Type B pancreatic cell (in vitro differentiated cells): ENCODE results near the gene RAP1GAP2. TPM values are rescaled to one million over a fixed set of nuclear protein-coding genes. Genes with fewer than 3 reads are reported as not detected.

Source experiments
- DNase-seq: peaks from one replicate; pipeline ENCODE4 v3.0.0; 2021; ENCODE audit warnings: mixed read lengths; ENCODE audit not compliant: unreplicated experiment; ENCODE audit errors: extremely low spot score
- H3K27ac Mint-ChIP-seq: 2 replicates; pipeline ENCODE4 v1.8.0; 2021; ENCODE audit warnings: mild to moderate bottlenecking, mixed read lengths
- H3K27me3 Mint-ChIP-seq: 2 replicates; pipeline ENCODE4 v1.8.0; 2021; ENCODE audit warnings: mixed read lengths
- H3K36me3 Mint-ChIP-seq: 2 replicates; pipeline ENCODE4 v1.8.0; 2021; ENCODE audit warnings: mixed read lengths
- H3K4me1 Mint-ChIP-seq: one replicate; pipeline ENCODE4 v1.8.0; 2021; ENCODE audit warnings: mixed read lengths; ENCODE audit not compliant: unreplicated experiment
- H3K4me3 Mint-ChIP-seq: 2 replicates; pipeline ENCODE4 v1.8.0; 2021; ENCODE audit warnings: mild to moderate bottlenecking, mixed read lengths
- H3K9me3 Mint-ChIP-seq: 2 replicates; pipeline ENCODE4 v1.8.0; 2021; ENCODE audit warnings: mixed read lengths
- total RNA-seq: library from RNA; stranded (reverse); gene quantifications from 2 replicates; pipeline ENCODE4 v1.2.1, GENCODE V29; 2021; ENCODE audit warnings: low replicate concordance
- TF ChIP-seq, protein P1 (sequence below): fragments of 200-600 bp; sonication (generic); conservative IDR thresholded peaks from 2 replicates; pipeline ENCODE4 v1.5.0; 2021; ENCODE audit warnings: antibody characterized with exemption, mild to moderate bottlenecking

Gene RAP1GAP2
- total RNA-seq, 1 donor from 2014 or later, result 49.7 TPM

DNA sequence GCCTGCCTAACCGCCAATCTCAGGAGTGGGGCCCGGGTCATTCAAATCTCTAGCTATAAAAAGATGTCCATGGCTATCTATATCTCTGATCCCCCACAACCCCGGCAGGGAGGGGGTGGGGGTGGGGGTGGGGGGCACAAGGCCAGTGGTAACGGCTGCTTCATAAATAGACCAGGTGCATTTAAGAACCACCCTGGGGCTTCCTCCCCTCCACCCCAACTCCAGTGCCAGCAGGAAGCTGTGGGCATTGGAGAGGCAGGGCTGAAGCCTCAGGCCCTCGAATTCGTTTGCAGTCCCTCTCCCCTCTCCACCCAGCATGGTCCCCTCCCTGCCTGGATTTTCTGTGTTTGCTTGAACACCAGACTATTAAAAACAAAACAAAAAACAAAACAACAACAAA, 56.0 kb downstream of the RAP1GAP2 start:
- no peak for DNase-seq
- Mint-ChIP-seq H3K4me1 (peaks cover 11% of the 10 kb centered on the region), H3K27me3 (peaks cover 50% of the 10 kb centered on the region), H3K4me3 (peak overlapping the region; percentile 76), H3K9me3 (no peaks in the 10 kb centered on the region), H3K27ac (peak overlapping the region; percentile 61), H3K36me3 (no peaks in the 10 kb centered on the region)
- TF ChIP-seq, protein P1, sequence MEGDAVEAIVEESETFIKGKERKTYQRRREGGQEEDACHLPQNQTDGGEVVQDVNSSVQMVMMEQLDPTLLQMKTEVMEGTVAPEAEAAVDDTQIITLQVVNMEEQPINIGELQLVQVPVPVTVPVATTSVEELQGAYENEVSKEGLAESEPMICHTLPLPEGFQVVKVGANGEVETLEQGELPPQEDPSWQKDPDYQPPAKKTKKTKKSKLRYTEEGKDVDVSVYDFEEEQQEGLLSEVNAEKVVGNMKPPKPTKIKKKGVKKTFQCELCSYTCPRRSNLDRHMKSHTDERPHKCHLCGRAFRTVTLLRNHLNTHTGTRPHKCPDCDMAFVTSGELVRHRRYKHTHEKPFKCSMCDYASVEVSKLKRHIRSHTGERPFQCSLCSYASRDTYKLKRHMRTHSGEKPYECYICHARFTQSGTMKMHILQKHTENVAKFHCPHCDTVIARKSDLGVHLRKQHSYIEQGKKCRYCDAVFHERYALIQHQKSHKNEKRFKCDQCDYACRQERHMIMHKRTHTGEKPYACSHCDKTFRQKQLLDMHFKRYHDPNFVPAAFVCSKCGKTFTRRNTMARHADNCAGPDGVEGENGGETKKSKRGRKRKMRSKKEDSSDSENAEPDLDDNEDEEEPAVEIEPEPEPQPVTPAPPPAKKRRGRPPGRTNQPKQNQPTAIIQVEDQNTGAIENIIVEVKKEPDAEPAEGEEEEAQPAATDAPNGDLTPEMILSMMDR, result no peak

DNA sequence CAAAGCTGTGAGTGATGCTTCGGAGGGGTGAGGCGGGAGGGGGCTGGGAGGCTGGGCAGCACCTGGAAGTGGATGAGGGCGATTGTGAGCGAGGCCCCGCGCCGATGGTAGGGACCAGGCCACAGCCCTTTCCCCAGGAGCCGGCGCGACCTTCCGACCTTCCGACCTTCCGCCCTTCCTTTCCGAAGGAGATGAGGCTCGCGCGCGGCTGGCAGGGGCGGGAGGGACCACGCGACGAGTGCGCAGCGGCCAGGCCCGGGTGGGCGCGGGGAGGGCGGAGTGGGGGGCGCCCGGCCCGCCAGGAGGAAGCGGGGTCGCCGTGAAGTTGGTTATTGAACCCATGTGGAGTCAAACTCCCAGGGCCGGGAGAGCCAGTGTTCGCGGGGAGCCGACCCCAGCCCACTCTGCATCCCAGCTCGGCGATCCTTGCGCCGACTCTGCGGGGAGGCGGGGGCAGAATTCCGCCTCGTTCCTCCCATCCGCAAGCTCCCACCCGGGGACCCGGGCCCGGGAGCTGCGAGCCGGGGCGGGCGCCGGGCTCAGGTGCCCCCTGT, 56.6 kb downstream of the RAP1GAP2 start:
- H3K36me3 Mint-ChIP-seq, result no peaks in the 10 kb centered on the region
- peaks cover 52% of the 10 kb centered on the region for H3K27me3 Mint-ChIP-seq
- TF ChIP-seq, protein P1, result no peak
- H3K9me3 Mint-ChIP-seq, result no peaks in the 10 kb centered on the region
- H3K27ac Mint-ChIP-seq, result peak overlapping the region; percentile 61
- peak overlapping the region; percentile 76 for H3K4me3 Mint-ChIP-seq
- DNase-seq, result no peak
- peaks cover 11% of the 10 kb centered on the region for H3K4me1 Mint-ChIP-seq

DNA sequence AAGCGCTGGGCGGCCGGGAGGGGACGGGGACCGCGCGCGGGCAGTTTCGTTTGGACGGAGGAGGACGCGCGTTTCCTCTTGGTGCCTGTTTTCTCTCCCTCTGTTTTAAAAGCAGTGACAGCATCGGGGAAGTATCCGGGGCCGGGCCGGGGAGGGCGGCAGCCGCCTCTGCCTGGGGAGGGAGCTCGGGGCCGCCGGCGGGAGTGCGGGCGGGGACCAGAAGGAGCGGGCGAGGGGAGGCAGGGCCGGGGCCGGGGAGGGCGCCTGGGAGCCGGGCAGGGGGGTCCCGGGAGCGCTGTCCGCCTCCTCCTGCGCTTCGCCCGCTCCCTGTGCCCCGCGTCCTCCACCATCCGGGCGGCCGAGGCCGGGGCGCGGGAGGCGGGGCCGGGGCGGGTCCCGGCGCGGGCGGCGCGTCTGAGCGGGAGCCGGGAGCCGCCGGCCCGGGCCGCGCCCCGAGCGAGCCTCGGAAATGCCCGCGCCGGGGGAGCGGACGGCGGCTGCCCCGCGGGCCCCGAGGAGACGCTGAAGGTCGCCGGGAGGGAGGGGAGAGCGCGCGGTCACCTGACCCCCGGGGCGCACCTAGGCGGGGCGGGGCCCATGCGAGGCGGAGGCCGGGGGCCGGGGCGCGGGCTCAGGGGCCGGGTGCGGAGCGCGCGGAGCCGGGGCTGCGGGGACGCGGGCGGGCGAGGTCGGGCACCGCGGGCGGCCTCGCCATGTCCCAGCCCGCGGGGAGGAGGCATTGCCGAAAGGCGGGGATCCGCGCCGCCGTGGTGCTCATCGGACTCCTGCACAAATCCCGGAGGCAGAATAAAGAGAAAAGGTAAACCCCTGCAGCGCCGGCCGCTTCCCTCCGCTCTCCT, 57.3 kb downstream of the RAP1GAP2 start:
- no peaks in the 10 kb centered on the region for H3K9me3 Mint-ChIP-seq
- no peaks in the 10 kb centered on the region for H3K36me3 Mint-ChIP-seq
- DNase-seq, result peak; percentile 74
- H3K4me3 Mint-ChIP-seq, result peak overlapping the region; percentile 93
- H3K27ac Mint-ChIP-seq, result peak overlapping the region; percentile 88
- TF ChIP-seq, protein P1, result no peak
- peaks cover 52% of the 10 kb centered on the region for H3K27me3 Mint-ChIP-seq
- H3K4me1 Mint-ChIP-seq, result peaks cover 10% of the 10 kb centered on the region

DNA sequence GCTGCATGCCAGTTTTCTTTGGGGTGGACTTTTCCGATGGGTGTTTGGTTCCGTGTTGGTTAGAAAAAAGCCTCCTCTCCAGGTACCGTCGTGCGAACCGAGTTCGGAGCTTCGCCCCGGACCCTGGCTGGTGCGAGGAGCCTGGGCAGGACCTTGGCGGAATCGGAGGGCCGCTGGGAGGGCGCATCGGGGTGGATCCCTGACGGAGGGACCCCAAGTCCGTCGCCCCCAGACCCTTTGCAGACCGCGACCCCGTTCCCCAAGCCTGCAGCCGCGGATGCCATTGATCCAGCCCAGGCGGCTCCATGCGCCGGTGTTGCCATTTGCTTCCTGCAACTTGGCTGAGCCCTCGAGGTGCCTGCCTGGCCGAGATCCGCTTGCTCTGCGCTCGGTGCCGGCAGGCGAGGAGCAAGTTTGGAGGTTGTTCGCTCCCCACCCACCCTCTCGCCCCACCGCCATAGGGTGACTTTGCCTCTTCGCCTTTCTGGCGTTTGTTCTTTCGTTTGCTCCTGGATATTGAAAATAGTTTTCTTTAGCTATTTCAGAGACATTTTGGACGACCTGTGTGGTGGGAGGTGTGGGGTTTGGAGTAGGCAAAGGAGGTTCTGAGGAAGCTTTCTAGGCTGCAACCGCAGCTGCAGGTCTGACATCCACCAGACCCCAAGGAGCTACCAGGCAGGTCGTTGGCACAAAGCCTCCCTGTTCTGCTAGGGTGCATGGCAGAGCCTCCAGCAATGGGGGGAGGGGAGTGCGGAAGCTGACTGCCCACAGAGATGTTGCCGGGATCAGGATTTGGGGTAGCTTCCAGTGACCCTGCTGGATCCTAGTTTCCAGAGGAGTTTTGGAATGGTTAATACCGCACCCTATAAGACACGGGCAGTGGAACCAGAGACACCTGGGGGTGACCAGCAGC, 58.2 kb downstream of the RAP1GAP2 start:
- Mint-ChIP-seq H3K36me3 (no peaks in the 10 kb centered on the region), H3K27me3 (peaks cover 47% of the 10 kb centered on the region), H3K4me3 (peak overlapping the region; percentile 93), H3K27ac (peak overlapping the region; percentile 88), H3K4me1 (peaks cover 5% of the 10 kb centered on the region), H3K9me3 (no peaks in the 10 kb centered on the region)
- TF ChIP-seq, protein P1, result no peak
- DNase-seq, result no peak

DNA sequence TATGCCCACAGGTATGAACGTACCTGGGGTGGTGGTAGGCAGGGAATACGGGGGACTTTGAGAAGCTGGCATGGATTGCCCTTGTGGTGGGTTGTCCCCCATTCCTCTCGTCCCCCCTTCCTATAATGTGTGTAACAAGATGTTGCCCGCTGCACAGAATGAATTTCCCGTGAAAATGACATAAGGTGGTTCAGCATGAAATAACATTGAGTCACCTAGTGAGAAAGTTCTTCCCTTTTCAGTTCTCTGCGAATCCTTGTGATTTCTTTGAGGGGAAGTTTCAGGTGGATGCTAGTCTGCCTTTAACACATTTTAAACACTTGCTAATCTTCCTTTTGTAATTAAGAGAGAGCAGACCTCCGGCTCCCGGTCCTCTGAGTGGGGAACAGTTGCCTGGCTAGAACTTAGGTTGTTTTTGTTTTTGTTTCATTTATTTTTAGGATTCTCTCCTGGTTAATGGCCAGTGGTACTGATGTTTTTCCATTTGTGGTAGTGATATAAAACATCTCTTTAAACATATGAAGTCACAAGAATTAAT, 58.9 kb downstream of the RAP1GAP2 start:
- TF ChIP-seq, protein P1, result no peak
- peaks cover 5% of the 10 kb centered on the region for H3K4me1 Mint-ChIP-seq
- no peak for DNase-seq
- peak overlapping the region; percentile 93 for H3K4me3 Mint-ChIP-seq
- H3K27ac Mint-ChIP-seq, result peak overlapping the region; percentile 88
- no peaks in the 10 kb centered on the region for H3K36me3 Mint-ChIP-seq
- H3K27me3 Mint-ChIP-seq, result peaks cover 47% of the 10 kb centered on the region
- no peaks in the 10 kb centered on the region for H3K9me3 Mint-ChIP-seq
